Hindlimb muscle (tissue), 1 donor: Measurements from ENCODE around the gene SLX4IP. TPM values are rescaled to one million over a fixed set of nuclear protein-coding genes. Genes with fewer than 3 reads are reported as not detected.

Experiments used
- DNase-seq: peaks from one replicate; pipeline ENCODE4 v3.0.0-alpha.2; 2013
- polyA plus RNA-seq: library from polyadenylated mRNA; unstranded; fragments of 120-200 nt; gene quantifications from one replicate; pipeline ENCODE4 v1.2.1, GENCODE V29; 2013; ENCODE audit not compliant: insufficient read length

The SLX4IP gene
- polyA plus RNA-seq, 1 donor = 4.9 TPM

DNA sequence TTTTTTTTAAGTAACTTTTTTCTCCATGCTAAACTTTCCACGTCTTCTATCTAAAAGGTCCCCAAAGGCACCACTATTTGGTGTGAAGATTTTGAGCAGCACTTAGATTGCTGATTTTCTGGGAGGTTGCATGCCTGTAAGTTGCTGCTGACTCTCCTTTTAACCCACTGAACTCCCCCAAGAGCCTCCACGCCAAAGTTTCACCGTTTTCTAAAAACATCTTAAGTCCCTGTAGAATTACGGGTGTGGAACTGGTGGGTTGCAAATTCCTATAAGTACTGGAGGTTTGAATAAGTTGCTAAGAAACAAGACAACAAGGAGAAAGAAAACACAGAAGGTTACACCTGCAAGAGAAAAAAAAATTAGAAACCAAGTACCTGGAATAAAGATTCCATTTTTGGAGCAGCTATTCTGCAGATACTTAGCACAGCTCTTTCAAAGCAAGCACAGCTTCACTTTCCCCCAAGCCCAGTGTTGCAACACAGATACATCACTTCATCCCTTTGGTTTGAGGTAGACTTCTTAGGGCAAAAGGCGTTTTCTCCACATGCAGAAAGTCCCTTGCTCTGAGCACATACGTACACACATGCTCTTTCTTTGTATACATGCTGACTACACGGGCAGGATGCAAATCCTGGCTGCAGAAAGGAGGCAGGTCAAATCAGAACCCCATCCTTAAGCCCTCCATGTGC is 233.7 kb downstream of the SLX4IP start:
- DNase-seq = no peak

- no peak for DNase-seq
These were observed 234.8 kb downstream of the SLX4IP start for GRCh38 chr20:10669843-10670446.

GRCh38 chr20:10670501-10671220 is 235.6 kb downstream of the SLX4IP start:
- DNase-seq = no peak

DNA sequence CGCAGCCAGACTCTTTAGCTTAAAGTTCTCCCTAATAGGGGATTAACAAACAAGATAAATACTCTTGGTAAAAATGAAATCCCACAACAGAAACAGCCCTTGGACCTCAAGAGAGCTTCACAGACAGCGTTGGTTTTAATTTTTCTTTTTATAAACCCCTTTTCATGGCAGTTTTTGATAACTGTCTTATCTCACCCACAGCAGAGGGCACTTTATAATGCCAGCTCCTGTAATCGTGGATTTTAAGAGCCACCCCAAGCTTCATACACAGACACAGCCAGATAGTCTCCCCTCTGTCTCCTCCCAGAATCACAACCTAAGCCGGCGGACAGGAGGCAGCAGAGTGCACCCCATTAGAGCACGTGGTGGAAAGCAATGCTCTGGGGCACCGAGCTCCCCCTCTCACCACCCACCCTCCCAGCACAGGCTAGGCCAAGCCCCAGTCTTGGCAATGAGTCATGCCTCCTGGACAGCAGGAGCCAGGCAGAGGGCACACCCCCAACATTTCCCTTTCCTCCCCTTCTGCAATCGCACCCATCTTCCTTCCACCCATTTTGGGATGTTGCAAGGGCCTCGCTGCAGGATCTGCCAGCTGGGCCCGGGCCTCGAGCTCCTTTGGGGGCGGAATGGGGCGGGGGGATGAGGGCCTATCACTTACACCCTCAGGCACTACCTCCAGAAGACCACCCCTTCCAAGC is 236.3 kb downstream of the SLX4IP start:
- peak; percentile 74 for DNase-seq

DNA sequence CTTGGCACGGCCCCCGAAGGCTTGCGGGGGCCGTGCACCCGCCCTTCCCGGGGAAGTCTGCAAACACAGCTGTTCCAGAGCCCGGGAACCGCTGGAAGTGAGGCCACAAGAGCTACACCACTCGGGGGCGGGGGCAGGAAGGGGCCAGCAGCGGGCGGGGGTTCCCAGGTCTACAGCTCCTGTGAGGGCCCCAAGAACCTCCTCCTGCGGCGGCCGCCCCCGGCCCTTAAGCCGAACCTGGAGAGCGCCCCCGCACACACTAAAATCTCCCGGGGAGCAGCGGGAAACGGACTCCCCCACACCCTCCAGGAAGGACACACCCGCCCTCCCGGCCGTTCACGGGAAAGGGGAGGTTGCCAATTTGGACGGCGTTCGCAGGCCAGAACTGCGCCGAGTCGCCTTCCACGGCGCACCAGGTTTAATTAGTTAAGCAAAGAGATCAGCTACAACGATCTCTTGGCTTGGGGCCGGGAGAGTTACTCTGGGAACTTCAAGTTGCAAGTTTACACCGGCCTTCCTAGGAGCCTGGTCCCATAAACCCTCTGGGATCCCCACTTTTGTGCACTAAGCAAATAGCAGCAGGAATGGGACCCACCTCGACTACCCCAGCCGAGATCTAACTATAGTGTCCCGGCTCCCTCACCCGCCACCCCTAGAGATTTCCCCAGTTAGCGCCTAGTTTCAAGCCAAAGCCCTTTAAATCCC is 237.0 kb downstream of the SLX4IP start:
- peak; percentile 71 for DNase-seq

DNA sequence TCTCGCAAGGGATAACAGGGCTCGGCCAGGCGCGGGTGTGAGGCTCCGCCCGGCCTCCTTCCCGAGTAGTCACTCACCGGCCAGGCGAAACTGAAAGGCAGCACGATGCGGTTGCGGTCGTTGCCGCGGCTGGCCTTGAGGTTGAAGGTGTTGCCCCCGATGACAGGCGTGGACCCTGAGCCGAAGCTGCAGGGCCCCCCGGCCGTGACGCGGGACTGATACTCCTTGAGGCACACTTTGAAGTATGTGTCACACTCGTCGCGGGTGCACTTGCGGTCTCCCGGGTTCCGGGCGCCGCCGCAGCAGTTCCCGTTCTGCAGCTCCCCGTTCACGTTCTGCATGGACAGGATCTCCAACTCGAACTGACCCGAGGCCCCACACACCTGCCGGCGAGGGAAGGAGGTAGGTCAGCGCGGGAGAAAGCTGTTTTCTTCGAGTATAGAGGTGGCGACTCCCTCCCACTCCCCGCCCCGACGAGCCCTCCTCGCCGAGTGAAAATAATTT is 237.6 kb downstream of the SLX4IP start:
- peak; percentile 43 for DNase-seq

DNA sequence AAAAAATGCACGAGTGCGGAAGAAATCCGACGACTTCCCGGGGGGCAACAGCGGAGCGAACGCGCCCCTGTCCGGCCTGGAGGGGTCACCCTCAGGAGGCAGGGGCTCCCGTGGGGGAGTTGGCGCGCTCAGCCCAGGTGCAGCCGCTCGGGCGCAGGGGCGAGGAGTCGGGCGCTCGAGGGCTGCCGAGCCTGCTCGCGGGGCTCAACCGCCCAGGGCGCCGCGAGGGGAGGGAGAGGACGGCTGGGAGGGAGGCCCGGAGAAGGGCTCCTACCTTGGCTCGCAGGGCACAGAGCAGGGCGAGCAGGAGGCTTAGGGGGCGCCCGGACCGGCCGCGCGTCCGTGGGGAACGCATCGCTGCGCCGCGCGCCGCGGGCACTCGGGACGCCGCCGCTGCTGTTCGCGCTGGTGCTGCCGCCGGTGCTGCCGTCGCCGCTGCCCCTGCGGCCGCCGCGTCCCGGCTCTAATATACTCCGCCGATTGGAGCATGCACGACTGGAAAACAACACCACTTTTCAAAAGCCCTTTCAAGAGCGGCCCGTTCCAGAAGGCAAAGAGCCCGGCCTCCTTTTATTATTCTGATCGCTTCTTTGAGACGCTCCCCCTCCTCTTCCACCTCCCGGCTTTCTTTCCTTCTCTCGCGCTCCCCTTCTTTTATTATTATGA is 238.2 kb downstream of the SLX4IP start:
- no peak for DNase-seq

DNA sequence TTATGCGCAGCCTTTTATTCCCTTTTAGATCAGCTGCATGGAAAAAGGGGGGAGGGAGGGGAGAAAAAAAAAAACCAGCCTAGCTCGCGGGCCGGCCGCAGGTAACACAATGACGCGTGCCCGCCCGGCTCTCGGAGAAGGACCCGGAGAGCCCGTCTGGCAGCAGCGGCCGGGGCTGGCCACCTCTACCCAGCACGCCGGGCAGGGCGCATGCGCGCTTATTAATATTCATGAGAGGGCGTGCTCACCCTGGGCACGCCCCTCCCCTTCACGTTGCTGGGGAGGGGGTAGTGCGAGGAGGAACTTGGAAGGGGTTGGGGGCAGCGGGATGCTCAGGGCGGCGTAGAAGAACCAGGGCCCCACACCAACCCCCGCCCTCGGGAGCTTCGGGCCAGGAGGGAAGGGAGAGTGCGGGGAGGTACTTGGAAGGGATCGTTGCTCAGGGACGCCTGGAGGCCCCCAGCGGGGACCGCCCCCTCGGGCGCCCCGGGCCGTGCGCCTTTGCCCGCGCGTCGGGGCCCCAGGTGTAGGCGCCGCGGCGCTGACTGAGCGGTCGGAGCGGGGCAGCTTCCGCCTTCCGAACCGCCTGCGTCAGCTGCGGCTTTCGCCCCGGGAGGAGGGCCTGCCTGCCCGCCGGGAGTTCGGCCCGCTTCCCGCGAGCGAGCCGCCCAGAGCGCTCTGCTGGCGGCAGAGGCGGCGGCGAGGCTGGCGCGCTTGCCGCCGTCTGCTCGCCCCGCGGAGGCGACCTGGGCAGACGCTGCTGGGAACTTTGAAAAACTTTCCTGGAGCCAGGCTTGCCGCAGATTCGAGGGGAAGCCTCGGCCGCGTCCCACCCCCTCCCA is 239.0 kb downstream of the SLX4IP start, which contains the start of gene JAG1:
TSS of gene JAG1 (minus strand) at position 158 of the 842 bp plus-strand sequence. CDS start 469 bp downstream, outside the sequence.
- peak; percentile 96 for DNase-seq

GRCh38 chr20:10674684-10675449 is 239.8 kb downstream of the SLX4IP start:
- peak; percentile 81 for DNase-seq

DNA sequence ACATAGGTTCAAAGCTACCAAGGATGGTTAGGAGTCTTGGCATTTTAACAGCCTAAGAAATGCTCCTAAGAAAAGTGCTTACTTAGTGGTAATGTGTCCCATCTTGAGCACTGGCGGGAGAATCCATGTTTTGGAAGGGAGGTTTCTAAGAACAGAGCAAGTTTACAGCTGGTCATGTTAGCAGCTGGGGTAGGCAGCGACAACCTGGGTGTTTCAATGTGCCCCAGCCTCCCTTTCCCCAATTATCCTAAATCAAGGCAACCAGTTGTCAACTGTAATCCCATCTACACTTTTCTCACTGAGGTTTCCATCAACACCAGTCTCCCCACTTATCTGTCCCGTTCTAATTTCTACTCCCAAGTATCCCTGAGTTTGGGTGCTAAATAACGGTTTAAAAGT is 240.3 kb downstream of the SLX4IP start:
- no peak for DNase-seq

GRCh38 chr20:10676518-10676917 is 241.4 kb downstream of the SLX4IP start:
- DNase-seq = no peak

Other genes starting within 250 kb of the SLX4IP start
- gene SNAP25, start 216.5 kb upstream of the SLX4IP start, polyA plus RNA-seq = 1.1 TPM
- 17.2 TPM for gene MKKS, start 1.1 kb upstream of the SLX4IP start, polyA plus RNA-seq
- gene JAG1, start 238.7 kb downstream of the SLX4IP start, polyA plus RNA-seq = 28.6 TPM